Ascending aorta (tissue), 2 donors: ENCODE data around the gene TECTA. TPM values are rescaled to one million over a fixed set of nuclear protein-coding genes. Genes with fewer than 3 reads are reported as not detected.

Experiments
- DNase-seq, 2 donors: peaks; one replicate each; pipeline ENCODE4 v3.0.0-alpha.2; 2019; ENCODE audit warnings: low spot score in 2 of 2
- H3K27ac ChIP-seq, 2 donors: fragments of 200-600 bp; sonication (generic); one replicate each; pipeline ENCODE4 v1.5.1; 2016 to 2017; ENCODE audit warnings: mild to moderate bottlenecking in 1 of 2
- H3K27me3 ChIP-seq: fragments of 200-600 bp; sonication (generic); one replicate; pipeline ENCODE4 v1.5.1; 2017
- H3K36me3 ChIP-seq, 2 donors: fragments of 200-600 bp; sonication (generic); one replicate each; pipeline ENCODE4 v1.5.1; 2016
- H3K4me1 ChIP-seq, 2 donors: fragments of 200-600 bp; sonication (generic); one replicate each; pipeline ENCODE4 v1.5.1; 2016 to 2017; ENCODE audit warnings: mild to moderate bottlenecking in 1 of 2
- H3K4me3 ChIP-seq, 2 donors: fragments of 200-600 bp; sonication (generic); one replicate each; pipeline ENCODE4 v1.5.1; 2016 to 2017; ENCODE audit warnings: mild to moderate bottlenecking in 1 of 2
- H3K9me3 ChIP-seq, 2 donors: fragments of 200-600 bp; sonication (generic); one replicate each; pipeline ENCODE4 v1.5.1; 2016
- CTCF ChIP-seq, 3 experiments: fragments of 200-600 bp in 2 of 3; fragments of 450-650 bp in 1 of 3; sonication (generic) in 2 of 3; IDR thresholded peaks; one replicate each; pipeline ENCODE4 v1.5.1; 2016 to 2019; ENCODE audit warnings: antibody characterized with exemption in 3 of 3, mild to moderate bottlenecking in 1 of 3, moderate library complexity in 1 of 3
- intact Hi-C: fragments of 100-400 bp; cut with DNase I; formaldehyde crosslinking; loops from one replicate; pipeline ENCODE4 v1.15.1; 2023
- total RNA-seq: library from RNA; depleted of rRNA; stranded (reverse); fragments of >200 nt; gene quantifications from one replicate; pipeline ENCODE4 v1.1.0, GENCODE V29; 2016

The TECTA gene
- total RNA-seq, 1 donor from 2014 or later: not detected

GRCh38 chr11:121067962-121068647 is 32.9 kb upstream of the TECTA start:
- H3K27me3 ChIP-seq: no peaks in the 10 kb centered on the region
- no peak for DNase-seq
- intact Hi-C loops: no loop called here
- H3K36me3 ChIP-seq: peaks cover 8 to 17% of the 10 kb centered on the region in 2 donors
- H3K4me1 ChIP-seq: peaks cover 0 to 5% of the 10 kb centered on the region in 2 donors
- H3K27ac ChIP-seq: no peak overlapping the region
- no peaks in the 10 kb centered on the region for H3K9me3 ChIP-seq
- H3K4me3 ChIP-seq: no peak overlapping the region
- TF ChIP-seq CTCF (IDR thresholded peaks at IDR 0.05): no peak

- no peak for TF ChIP-seq CTCF (IDR thresholded peaks at IDR 0.05)
- H3K9me3 ChIP-seq: no peaks in the 10 kb centered on the region
- no peak for DNase-seq
- peaks cover 0 to 5% of the 10 kb centered on the region in 2 donors for H3K4me1 ChIP-seq
- no peaks in the 10 kb centered on the region for H3K27me3 ChIP-seq
- H3K27ac ChIP-seq: no peak overlapping the region
- H3K4me3 ChIP-seq: no peak overlapping the region
- H3K36me3 ChIP-seq: peaks cover 8 to 16% of the 10 kb centered on the region in 2 donors
- intact Hi-C loops: no loop called here
Measured at GRCh38 chr11:121068787-121069186, 32.3 kb upstream of the TECTA start.

- H3K4me1 ChIP-seq: peaks cover 0 to 5% of the 10 kb centered on the region in 2 donors
- no peak for DNase-seq
- TF ChIP-seq CTCF (IDR thresholded peaks at IDR 0.05): no peak
- intact Hi-C loops: no loop called here
- H3K9me3 ChIP-seq: no peaks in the 10 kb centered on the region
- no peak overlapping the region for H3K4me3 ChIP-seq
- H3K27me3 ChIP-seq: no peaks in the 10 kb centered on the region
- H3K27ac ChIP-seq: peak overlapping the region in 1 of 2 donors; percentile 22
- peaks cover 5 to 16% of the 10 kb centered on the region in 2 donors for H3K36me3 ChIP-seq
Measured at GRCh38 chr11:121070951-121071845, 29.8 kb upstream of the TECTA start.

- peak overlapping the region in 1 of 2 donors; percentile 22 for H3K27ac ChIP-seq
- H3K27me3 ChIP-seq: no peaks in the 10 kb centered on the region
- intact Hi-C loops: no loop called here
- no peak for TF ChIP-seq CTCF (IDR thresholded peaks at IDR 0.05)
- no peak overlapping the region for H3K4me3 ChIP-seq
- H3K36me3 ChIP-seq: peaks cover 5 to 16% of the 10 kb centered on the region in 2 donors
- H3K4me1 ChIP-seq: peaks cover 0 to 5% of the 10 kb centered on the region in 2 donors
- DNase-seq: no peak
- no peaks in the 10 kb centered on the region for H3K9me3 ChIP-seq
Measured at GRCh38 chr11:121071846-121072450, 29.1 kb upstream of the TECTA start.

- no peak for DNase-seq
- intact Hi-C loops: no loop called here
Measured at GRCh38 chr11:121081321-121081720, 19.7 kb upstream of the TECTA start.

More at GRCh38 chr11:121081321-121081720, 19.7 kb upstream of the TECTA start:
- Histone ChIP-seq H3K4me3 (no peak overlapping the region), H3K4me1 (no peaks in the 10 kb centered on the region), H3K27me3 (no peaks in the 10 kb centered on the region), H3K9me3 (no peaks in the 10 kb centered on the region), H3K27ac (no peak overlapping the region), H3K36me3 (no peaks in the 10 kb centered on the region)
- TF ChIP-seq CTCF (IDR thresholded peaks at IDR 0.05): no peak
